GM13977 (cell line): ENCODE measurements around the gene CLEC16A.

Experiments
- DNase-seq: peaks from one replicate; pipeline ENCODE4 v3.0.0; 2012; ENCODE audit warnings: low spot score
- in situ Hi-C: fragments of 300-500 bp; cut with MboI; formaldehyde crosslinking; loops from one replicate; pipeline ENCODE4 v1.12.0; 2022; ENCODE audit warnings: low sequenced_read_pairs, low pct_unique_long_range_greater_than_20kb, mixed read lengths, inconsistent platforms; ENCODE audit not compliant: unreplicated experiment
- TF ChIP-seq, protein P1 (sequence below): IDR thresholded peaks from 2 replicates; pipeline ENCODE4 v1.5.1; 2012; ENCODE audit warnings: mild to moderate bottlenecking, control low read depth; ENCODE audit not compliant: insufficient read depth; ENCODE audit errors: extremely low read depth, missing control alignments

The CLEC16A gene

DNA sequence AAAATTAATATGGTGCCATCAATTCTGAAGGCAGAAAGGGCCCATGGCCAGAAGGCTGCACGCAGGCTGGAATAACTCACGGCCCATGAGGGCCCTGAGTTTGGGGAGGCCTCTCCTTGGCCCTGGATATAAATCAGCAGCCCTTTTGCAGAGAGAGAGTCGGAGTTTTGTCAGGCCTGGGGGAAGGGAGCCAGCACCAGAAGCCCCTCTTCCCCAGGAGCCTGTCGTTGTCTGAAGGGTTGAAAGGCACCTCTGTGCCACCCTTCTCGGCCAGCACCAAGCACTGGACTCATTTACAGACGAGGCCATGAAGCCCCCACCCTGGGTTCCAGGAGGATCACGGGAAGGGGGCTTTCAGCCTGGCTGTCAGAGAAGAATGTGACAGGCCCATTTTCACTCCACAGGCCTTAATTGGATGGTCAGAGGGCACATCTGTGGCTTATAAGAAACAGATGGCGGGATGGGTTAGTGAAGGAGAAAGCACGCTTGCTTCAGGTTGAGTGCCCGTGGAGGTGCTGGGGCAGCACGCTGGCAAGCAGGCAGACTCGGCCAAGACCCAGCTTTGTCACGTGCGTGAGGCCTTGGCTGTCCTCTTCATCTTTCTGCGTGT, 140.6 kb downstream of the CLEC16A start:
- DNase-seq = no peak
- TF ChIP-seq, protein P1, sequence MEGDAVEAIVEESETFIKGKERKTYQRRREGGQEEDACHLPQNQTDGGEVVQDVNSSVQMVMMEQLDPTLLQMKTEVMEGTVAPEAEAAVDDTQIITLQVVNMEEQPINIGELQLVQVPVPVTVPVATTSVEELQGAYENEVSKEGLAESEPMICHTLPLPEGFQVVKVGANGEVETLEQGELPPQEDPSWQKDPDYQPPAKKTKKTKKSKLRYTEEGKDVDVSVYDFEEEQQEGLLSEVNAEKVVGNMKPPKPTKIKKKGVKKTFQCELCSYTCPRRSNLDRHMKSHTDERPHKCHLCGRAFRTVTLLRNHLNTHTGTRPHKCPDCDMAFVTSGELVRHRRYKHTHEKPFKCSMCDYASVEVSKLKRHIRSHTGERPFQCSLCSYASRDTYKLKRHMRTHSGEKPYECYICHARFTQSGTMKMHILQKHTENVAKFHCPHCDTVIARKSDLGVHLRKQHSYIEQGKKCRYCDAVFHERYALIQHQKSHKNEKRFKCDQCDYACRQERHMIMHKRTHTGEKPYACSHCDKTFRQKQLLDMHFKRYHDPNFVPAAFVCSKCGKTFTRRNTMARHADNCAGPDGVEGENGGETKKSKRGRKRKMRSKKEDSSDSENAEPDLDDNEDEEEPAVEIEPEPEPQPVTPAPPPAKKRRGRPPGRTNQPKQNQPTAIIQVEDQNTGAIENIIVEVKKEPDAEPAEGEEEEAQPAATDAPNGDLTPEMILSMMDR = no peak
- in situ Hi-C loops = no loop called here

- DNase-seq = no peak
- TF ChIP-seq, protein P1 = no peak
- in situ Hi-C loops = no loop called here
Observed at GRCh38 chr16:11085916-11086315, 141.6 kb downstream of the CLEC16A start.

DNA sequence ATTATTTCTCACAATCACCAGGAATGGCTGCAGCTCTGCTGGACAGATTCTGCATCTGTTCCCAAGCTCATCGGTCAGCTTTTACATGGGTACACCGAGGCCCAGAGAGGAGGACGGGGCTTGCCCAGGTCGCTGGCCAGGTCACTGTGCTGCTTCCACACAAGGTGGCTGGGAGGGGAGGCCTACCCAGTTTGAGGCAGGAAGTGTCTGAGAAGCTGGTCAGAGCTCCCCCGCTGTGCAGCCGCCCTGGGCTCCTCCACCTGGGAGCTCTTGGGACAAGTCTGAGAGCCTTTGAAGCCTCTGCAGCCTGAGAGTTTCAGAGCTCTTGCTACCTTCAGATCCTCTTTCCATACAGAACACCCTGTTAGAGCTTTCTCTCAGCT, 143.3 kb downstream of the CLEC16A start:
- TF ChIP-seq, protein P1 = no peak
- in situ Hi-C loops = no loop called here
- no peak for DNase-seq

DNA sequence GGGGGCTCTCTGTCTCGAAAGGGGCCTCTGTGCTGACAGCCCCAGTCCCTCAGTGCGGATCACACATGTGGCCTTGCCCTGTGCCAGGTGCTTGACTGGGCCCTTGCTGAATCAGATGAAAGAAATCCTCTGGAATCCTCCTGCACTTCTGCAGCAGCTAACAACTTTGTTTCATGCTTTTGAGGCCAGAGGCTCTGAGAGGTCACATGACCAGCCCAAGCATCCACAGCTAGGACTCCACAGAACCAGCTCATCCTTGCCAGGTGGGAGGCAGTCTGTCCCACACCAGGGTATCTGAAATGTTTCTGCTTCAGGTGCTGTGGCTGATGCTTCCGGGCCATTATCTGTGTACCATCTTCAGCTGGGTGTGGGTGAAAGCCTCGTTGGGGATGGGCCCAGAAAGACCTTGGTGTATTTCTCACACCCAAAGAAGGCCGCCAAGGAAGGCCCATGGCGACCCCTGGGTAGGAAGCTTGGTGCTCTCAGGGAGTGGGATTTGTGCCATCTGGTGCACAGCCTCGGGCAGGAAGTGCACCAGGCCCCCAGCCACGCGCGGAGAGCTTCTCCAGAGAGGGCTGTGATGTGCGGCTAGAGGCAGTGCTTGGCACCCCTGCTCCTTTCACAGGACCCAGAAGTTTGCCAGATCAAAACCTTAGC, 143.8 kb downstream of the CLEC16A start:
- no peak for DNase-seq
- TF ChIP-seq, protein P1 = no peak
- in situ Hi-C loops = no loop called here

GRCh38 chr16:11088831-11089230, 144.5 kb downstream of the CLEC16A start:
- DNase-seq = no peak
- TF ChIP-seq, protein P1 = no peak
- in situ Hi-C loops = no loop called here

DNA sequence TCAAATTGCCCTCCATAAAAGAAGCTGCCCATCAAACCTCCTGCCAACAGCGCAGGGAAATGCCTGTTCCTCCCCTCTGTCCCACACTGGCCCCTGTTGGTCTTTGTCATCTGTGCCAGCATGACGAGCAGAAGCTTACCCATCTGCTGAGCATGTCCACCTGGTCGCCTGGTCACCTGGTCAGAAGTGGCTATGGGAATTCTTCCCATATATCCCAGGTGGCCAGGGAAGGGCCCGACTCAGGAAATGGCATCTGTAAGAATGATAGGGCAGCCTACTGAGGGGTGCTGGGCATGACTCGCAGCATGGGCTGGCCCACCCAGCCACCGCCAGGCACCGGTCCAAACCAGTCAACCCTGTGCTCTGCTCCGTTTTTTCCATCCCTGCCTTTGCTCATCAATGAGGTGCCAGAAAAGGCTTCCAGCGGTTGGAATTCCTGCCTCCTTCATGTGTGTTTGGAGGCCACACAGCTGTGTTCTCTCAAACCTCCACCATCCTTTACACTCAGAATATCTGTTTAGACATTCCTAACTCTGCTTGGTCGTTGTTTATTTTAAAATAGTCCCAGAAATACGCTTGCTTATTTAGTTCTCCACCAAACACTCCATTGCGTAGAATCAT, 145.2 kb downstream of the CLEC16A start:
- TF ChIP-seq, protein P1 = no peak
- DNase-seq = no peak
- in situ Hi-C loops = no loop called here
